NCI-H2107 (cell line): ENCODE measurements around the gene LTO1.
"Not testable (repeated sequence)": the region's sequence is repeated elsewhere in the genome, so short reads cannot be mapped to it uniquely, and the experiment has no call there.

Experiments used
- DNase-seq: peaks from one replicate; lab custom pipeline; 2025; lab: John Stamatoyannopoulos, UW

The LTO1 gene

GRCh38 chr11:69632900-69633299, 42.3 kb downstream of the LTO1 start:
- no peak for DNase-seq

GRCh38 chr11:69630424-69630823, 44.7 kb downstream of the LTO1 start:
- DNase-seq: no peak

- no peak for DNase-seq
These were observed 45.1 kb downstream of the LTO1 start for GRCh38 chr11:69630017-69630416.

- DNase-seq: no peak
These were observed 47.6 kb downstream of the LTO1 start for GRCh38 chr11:69627551-69627950.

GRCh38 chr11:69625476-69625875, 49.7 kb downstream of the LTO1 start:
- DNase-seq: no peak

- DNase-seq: no peak
These were observed 50.9 kb downstream of the LTO1 start for GRCh38 chr11:69624293-69624692.

GRCh38 chr11:69622097-69622681, 53.0 kb downstream of the LTO1 start:
- not testable (repeated sequence) for DNase-seq

GRCh38 chr11:69620683-69621290, 54.4 kb downstream of the LTO1 start:
- no peak for DNase-seq

- no peak for DNase-seq
These were observed 56.9 kb downstream of the LTO1 start for GRCh38 chr11:69618237-69618636.

GRCh38 chr11:69617682-69618081, 57.5 kb downstream of the LTO1 start:
- DNase-seq: no peak

GRCh38 chr11:69617220-69617619, 57.9 kb downstream of the LTO1 start:
- DNase-seq: no peak
